IgD-negative memory B cell (primary cell): Measurements from ENCODE around the gene CGREF1. TPM values are rescaled to one million over a fixed set of nuclear protein-coding genes. Genes with fewer than 3 reads are reported as not detected.

ENCODE experiments used
- H3K27ac Mint-ChIP-seq, 3 donors: one replicate each; pipeline ENCODE4 v1.8.0; 2020 to 2022; ENCODE audit warnings: mild to moderate bottlenecking in 3 of 3, mixed read lengths in 3 of 3, moderate library complexity in 1 of 3
- H3K27me3 Mint-ChIP-seq: one replicate; pipeline ENCODE4 v1.8.0; 2021; ENCODE audit warnings: mixed read lengths
- H3K36me3 Mint-ChIP-seq: one replicate; pipeline ENCODE4 v1.8.0; 2020; ENCODE audit warnings: mild to moderate bottlenecking, mixed read lengths
- H3K4me1 Mint-ChIP-seq, 3 donors: one replicate each; pipeline ENCODE4 v1.8.0; 2020 to 2022; ENCODE audit warnings: mixed read lengths in 3 of 3, mild to moderate bottlenecking in 1 of 3
- H3K4me3 Mint-ChIP-seq, 4 donors: one replicate each; pipeline ENCODE4 v1.8.0; 2020 to 2022; ENCODE audit warnings: mild to moderate bottlenecking in 4 of 4, mixed read lengths in 4 of 4, moderate library complexity in 3 of 4
- H3K9me3 Mint-ChIP-seq, 3 donors: one replicate each; pipeline ENCODE4 v1.8.0; 2020 to 2021; ENCODE audit warnings: mixed read lengths in 3 of 3, mild to moderate bottlenecking in 1 of 3
- polyA plus RNA-seq: library from polyadenylated mRNA; unstranded; fragments of 300-500 nt; fragmentation: Illumina TruSeq; gene quantifications from one replicate; pipeline ENCODE4 v1.2.3, GENCODE V29; 2021

The CGREF1 gene
- polyA plus RNA-seq, 1 donor from 2014 or later, result not detected

DNA sequence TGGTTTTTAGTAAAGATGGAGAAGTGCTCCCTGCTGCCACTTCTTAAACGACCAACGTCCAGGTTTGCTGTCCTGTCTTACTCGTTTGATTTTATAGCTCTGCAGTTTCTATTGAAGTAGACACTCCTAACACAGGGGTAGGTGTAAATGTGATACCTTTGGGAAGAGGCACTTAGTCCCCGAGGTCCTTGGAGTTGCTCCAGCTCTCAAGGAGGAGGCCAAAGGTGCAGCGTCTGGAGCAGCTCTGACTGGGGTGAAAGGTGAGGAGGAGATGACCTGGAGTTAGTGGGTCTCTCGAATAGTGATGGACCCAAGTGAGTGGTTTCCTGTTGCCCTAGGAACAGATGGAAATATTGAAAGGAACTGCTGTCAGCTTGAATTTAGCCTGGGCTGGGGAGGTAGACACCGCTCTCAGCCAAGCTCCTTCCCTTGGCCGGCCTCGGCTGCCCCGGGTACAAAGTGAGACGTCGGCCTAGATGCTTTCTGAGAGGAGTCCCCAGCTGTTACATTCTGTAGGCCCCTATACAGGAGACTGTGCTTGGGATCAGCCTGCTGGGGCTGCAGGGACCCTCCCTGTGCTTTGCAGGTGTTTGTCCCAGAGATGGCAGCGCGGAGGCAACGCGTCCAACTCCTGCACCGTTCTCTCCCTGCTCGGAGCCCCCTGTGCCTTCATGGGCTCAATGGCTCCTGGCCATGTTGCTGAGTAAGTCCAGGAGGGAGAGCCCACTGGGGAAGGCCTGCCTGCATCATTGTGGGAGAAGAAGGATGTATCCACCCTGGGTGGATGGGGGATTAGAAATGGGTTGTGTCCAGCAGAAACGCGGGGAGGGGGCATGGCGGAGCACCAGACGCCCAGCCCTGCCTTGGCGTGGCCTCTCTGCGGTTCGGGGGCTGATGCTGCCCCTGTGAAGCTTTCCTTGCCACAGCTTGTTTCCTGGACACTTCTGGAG, 26.9 kb downstream of the CGREF1 start:
- peak overlapping the region in 1 of 4 donors; percentile 63 for H3K4me3 Mint-ChIP-seq
- peak overlapping the region in 1 of 3 donors; percentile 31 for H3K27ac Mint-ChIP-seq
- H3K9me3 Mint-ChIP-seq, result no peaks in the 10 kb centered on the region
- H3K27me3 Mint-ChIP-seq, result no peaks in the 10 kb centered on the region
- H3K4me1 Mint-ChIP-seq, result peaks cover 4 to 16% (median 8%) of the 10 kb centered on the region in 3 donors
- H3K36me3 Mint-ChIP-seq, result no peaks in the 10 kb centered on the region

DNA sequence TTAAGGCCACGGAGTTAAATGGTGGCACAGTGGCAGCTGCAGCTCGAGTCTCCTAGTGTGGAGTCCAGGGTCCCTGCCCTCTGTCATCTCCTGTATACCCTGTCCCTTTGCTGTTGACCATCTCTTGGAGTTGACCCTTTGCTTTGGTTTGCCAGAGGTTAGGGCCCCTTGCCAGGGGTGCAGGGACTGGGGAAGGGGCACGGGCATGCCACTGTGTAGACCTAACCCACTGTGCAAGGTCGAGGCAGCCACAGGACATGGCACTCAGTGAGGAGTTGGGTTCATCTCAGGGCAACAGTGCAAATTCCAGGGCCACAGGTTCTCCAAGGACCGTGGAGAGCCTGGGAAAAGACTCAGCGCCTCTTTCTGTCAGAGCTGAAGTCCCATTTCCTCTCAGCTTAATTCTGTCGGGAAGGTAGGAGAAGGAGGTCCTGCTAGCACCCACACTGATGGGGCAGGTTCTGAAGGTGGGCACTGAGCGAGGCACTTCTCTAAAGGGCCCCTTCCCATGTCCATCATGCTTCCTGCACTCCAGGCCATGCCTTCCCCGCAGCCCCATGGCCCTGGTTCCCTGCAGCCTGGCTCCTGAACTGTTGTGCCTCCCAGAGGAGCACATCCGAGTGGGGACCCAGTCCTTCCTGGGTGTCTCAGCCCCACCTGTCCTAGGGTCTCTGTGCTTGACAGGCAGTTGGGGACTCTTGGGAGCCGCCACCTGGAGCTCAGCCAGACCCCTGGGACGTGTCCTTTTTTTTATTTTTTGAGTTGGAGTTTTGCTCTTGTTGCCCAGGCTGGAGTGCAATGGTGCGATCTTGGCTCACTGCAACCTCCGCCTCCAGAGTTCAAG, 29.6 kb downstream of the CGREF1 start:
- H3K27ac Mint-ChIP-seq, result no peak overlapping the region
- peaks cover 4 to 8% (median 8%) of the 10 kb centered on the region in 3 donors for H3K4me1 Mint-ChIP-seq
- H3K4me3 Mint-ChIP-seq, result peak overlapping the region in 1 of 4 donors; percentile 82

DNA sequence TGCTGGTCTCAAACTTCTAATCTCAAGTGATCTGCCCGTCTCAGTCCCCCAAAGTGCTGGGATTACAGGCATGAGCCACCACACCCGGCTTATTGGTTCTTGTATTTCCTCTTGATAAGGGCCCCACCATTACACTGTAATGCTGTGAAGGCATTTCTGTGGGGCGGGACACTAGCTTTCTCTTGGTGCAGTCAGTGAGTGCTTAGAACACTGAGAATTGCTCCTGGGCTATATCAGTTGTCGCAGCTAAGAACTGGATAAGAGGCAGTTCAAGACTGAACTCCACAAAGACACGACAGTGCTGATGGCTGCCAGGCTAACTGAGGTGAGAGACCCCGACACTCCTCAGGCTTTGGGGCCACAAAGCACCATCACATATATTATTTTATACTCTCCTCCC, 30.3 kb downstream of the CGREF1 start:
- H3K27me3 Mint-ChIP-seq, result no peaks in the 10 kb centered on the region
- peak overlapping the region in 1 of 3 donors; percentile 53 for H3K27ac Mint-ChIP-seq

More for the DNA sequence above, 29.6 kb downstream of the CGREF1 start:
- H3K9me3 Mint-ChIP-seq, result no peaks in the 10 kb centered on the region
- no peaks in the 10 kb centered on the region for H3K27me3 Mint-ChIP-seq
- H3K36me3 Mint-ChIP-seq, result no peaks in the 10 kb centered on the region

DNA sequence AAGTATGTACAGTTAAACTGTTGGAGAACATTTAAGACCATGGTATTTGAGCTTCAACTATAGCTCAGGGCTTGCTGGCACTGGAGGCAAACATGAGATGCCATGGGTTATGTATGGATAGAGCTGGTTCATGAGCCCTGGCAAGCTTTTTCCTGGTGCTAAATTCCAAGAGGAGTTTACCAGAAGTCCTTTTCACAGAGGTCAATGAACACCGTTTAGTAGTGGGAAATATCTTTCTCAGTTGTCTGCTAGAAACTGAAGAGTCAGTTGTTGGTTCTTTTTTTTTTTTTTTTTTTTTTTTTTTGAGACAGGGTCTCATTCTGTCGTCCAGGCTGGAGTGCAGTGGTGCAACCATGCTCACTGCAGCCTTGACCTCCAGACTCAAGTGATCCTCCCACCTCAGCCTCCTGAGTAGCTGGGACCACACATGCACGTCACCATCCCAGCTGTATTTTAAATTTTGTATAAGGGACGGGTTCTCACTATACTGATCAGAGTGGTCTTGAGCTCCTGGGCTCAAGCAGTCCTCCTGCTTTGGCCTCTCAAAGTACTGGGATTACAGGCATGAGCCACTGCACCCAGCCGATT, 31.0 kb downstream of the CGREF1 start:
- peak overlapping the region; percentile 59 to 89 (median 72) for H3K4me3 Mint-ChIP-seq
- H3K36me3 Mint-ChIP-seq, result no peaks in the 10 kb centered on the region
- H3K27ac Mint-ChIP-seq, result peak overlapping the region in 2 of 3 donors; percentile 46 to 54
- H3K27me3 Mint-ChIP-seq, result no peaks in the 10 kb centered on the region
- H3K4me1 Mint-ChIP-seq, result peaks cover 4 to 8% (median 8%) of the 10 kb centered on the region in 3 donors
- no peaks in the 10 kb centered on the region for H3K9me3 Mint-ChIP-seq

More for the DNA sequence above, 30.3 kb downstream of the CGREF1 start:
- Mint-ChIP-seq H3K4me1 (peaks cover 4 to 8% (median 8%) of the 10 kb centered on the region in 3 donors), H3K4me3 (peak overlapping the region in 2 of 4 donors; percentile 71 to 82), H3K36me3 (no peaks in the 10 kb centered on the region), H3K9me3 (no peaks in the 10 kb centered on the region)

DNA sequence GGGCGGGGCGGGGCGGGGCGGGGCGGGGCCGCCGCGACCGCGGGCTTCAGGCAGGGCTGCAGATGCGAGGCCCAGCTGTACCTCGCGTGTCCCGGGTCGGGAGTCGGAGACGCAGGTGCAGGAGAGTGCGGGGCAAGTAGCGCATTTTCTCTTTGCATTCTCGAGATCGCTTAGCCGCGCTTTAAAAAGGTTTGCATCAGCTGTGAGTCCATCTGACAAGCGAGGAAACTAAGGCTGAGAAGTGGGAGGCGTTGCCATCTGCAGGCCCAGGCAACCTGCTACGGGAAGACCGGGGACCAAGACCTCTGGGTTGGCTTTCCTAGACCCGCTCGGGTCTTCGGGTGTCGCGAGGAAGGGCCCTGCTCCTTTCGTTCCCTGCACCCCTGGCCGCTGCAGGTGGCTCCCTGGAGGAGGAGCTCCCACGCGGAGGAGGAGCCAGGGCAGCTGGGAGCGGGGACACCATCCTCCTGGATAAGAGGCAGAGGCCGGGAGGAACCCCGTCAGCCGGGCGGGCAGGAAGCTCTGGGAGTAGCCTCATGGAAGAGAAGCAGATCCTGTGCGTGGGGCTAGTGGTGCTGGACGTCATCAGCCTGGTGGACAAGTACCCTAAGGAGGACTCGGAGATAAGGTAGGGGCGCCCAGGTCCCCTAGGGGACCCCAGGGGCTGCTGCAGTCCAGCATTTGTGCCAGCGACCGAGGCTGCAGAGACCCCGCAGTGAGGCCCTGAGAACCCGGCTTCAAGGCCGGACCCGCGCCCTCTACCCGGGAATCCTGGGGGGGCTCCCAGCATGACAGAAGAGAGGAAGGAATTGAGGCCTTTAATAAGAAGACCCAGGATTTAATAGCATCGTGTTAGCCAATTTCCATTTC, 32.0 kb downstream of the CGREF1 start, which contains the start of gene KHK:
TSS of gene KHK (plus strand) at position 49 of the 870 bp plus-strand sequence. CDS start at position 537, 488 bp downstream.
- H3K4me1 Mint-ChIP-seq, result peaks cover 4 to 8% (median 8%) of the 10 kb centered on the region in 3 donors
- H3K27ac Mint-ChIP-seq, result peak within 1 kb of the TSS in 2 of 3 donors; percentile 82 to 88
- no peaks in the 10 kb centered on the region for H3K36me3 Mint-ChIP-seq
- peak within 1 kb of the TSS; percentile 85 to 94 (median 88) for H3K4me3 Mint-ChIP-seq
- H3K9me3 Mint-ChIP-seq, result no peaks in the 10 kb centered on the region
- no peaks in the 10 kb centered on the region for H3K27me3 Mint-ChIP-seq

DNA sequence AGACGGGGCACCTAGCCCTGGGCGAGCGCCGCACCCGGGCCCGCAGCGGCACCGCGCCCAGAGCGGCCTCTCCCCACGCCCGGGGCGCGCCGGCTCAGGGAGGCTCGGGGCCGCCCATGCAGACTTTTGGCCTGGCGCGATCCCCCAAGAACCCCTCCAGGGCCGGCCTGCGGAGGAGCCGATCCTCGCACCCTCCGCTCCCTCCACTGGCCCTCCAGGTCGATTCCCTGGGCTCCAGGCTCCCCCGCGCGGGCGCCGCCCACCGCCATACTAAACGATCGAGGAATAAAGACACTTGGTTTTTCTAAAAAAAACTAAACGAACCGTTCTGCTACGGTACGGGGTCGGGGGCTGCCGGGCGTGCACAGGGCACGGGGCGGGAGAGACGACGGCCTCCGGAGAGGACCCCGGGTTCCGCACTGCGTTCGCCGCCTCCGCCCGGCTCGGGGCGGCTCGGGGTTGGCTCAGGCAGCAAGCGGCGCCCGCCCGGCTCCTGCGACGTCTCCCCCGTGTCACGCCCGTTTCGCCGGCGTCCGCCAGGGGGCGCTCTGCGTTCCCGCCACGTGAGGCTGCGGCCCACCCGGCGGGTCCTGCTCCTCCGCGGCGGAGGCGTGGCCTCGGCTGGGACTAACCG, 32.7 kb downstream of the CGREF1 start:
- H3K4me1 Mint-ChIP-seq, result peaks cover 7 to 13% (median 13%) of the 10 kb centered on the region in 3 donors
- H3K27ac Mint-ChIP-seq, result peak overlapping the region in 2 of 3 donors; percentile 82 to 88
- H3K36me3 Mint-ChIP-seq, result no peaks in the 10 kb centered on the region
- H3K9me3 Mint-ChIP-seq, result no peaks in the 10 kb centered on the region
- no peaks in the 10 kb centered on the region for H3K27me3 Mint-ChIP-seq
- peak overlapping the region; percentile 85 to 94 (median 88) for H3K4me3 Mint-ChIP-seq

DNA sequence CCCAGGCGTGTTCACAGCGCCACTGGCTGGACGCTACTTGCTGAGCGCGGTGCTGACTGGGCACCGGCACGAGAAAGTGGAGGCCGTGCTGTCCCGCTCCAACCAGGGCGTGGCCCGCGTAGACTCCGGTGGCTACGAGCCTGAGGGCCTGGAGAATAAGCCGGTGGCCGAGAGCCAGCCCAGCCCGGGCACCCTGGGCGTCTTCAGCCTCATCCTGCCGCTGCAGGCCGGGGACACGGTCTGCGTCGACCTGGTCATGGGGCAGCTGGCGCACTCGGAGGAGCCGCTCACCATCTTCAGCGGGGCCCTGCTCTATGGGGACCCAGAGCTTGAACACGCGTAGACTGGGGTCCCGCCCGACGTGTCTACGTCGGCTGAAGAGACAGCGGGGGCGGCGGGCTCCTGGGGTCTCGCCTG, 33.2 kb downstream of the CGREF1 start:
- H3K27ac Mint-ChIP-seq, result peak overlapping the region in 1 of 3 donors; percentile 82
- H3K36me3 Mint-ChIP-seq, result no peaks in the 10 kb centered on the region

DNA sequence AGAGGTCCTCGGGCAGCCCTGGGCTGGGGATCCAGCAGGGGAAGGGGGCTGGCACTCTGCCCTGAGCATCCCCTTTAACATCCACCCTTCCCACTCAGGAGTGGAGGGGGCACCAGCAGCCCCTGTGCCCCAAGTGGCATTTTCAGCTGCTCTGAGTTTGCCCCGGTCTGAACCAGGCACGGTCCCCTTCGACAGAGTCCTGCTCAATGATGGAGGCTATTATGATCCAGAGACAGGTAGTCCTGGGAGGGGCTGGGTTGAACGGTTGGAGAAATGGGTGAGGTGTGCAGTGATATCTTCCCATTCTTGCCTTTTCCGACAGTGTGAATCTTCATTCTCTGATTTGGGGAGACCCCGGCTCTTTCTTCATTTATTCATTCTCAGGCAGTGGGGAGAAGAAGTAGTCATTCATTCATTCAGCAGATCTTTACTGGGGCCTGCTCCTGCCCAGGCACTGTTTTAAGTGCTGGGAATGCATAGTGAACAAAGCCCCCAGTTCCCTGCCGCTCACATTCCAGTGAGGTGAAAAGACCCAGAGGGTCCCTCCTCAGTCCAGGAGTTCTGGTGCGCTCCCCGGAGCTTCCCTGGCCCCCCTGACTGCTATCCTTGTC, 33.8 kb downstream of the CGREF1 start:
- Mint-ChIP-seq H3K27ac (peak overlapping the region in 1 of 3 donors; percentile 82), H3K36me3 (no peaks in the 10 kb centered on the region), H3K4me3 (peak overlapping the region; percentile 83 to 94 (median 87)), H3K9me3 (no peaks in the 10 kb centered on the region), H3K27me3 (no peaks in the 10 kb centered on the region), H3K4me1 (peaks cover 10 to 18% (median 17%) of the 10 kb centered on the region in 3 donors)

More for the DNA sequence above, 33.2 kb downstream of the CGREF1 start:
- Mint-ChIP-seq H3K9me3 (no peaks in the 10 kb centered on the region), H3K4me1 (peaks cover 10 to 18% (median 17%) of the 10 kb centered on the region in 3 donors), H3K27me3 (no peaks in the 10 kb centered on the region), H3K4me3 (peak overlapping the region; percentile 83 to 94 (median 87))

DNA sequence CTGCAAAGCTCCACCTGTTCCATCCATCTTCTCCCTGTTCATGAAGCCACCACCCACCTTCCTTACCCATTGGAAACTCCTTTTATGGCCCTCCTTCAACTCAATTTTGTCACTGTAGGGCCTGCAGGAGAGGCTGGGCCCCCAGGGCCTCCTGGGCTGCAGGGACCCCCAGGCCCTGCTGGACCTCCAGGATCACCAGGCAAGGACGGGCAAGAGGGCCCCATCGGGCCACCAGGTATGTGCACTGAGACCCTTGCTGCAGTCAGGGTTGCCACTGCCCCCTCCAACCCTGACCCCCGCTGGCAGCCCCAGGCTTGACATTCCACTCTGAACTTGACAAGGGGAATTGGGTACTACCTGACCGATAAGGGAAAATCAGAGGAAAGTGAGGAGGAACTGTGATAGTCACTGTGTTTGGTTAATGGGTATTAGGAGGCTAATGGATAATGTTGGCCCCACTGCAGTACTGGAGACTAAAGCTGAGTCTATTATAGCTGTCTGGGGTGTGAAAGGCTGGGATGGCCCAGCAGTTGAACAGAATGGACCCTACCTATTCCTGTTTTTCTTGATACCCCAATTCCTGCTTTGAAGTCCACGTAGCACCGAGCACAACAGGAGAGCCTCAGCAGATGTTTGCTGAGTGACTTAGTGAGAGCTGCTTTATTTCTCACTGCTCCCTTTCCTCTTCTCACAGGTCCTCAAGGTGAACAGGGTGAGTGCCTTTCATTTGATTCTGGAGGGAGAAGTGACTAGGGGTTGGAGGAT, 34.4 kb downstream of the CGREF1 start:
- Mint-ChIP-seq H3K27ac (peak overlapping the region in 1 of 3 donors; percentile 82), H3K4me3 (peak overlapping the region in 3 of 4 donors; percentile 58 to 89 (median 68)), H3K9me3 (no peaks in the 10 kb centered on the region), H3K36me3 (no peaks in the 10 kb centered on the region), H3K4me1 (peaks cover 10 to 18% (median 17%) of the 10 kb centered on the region in 3 donors), H3K27me3 (no peaks in the 10 kb centered on the region)

DNA sequence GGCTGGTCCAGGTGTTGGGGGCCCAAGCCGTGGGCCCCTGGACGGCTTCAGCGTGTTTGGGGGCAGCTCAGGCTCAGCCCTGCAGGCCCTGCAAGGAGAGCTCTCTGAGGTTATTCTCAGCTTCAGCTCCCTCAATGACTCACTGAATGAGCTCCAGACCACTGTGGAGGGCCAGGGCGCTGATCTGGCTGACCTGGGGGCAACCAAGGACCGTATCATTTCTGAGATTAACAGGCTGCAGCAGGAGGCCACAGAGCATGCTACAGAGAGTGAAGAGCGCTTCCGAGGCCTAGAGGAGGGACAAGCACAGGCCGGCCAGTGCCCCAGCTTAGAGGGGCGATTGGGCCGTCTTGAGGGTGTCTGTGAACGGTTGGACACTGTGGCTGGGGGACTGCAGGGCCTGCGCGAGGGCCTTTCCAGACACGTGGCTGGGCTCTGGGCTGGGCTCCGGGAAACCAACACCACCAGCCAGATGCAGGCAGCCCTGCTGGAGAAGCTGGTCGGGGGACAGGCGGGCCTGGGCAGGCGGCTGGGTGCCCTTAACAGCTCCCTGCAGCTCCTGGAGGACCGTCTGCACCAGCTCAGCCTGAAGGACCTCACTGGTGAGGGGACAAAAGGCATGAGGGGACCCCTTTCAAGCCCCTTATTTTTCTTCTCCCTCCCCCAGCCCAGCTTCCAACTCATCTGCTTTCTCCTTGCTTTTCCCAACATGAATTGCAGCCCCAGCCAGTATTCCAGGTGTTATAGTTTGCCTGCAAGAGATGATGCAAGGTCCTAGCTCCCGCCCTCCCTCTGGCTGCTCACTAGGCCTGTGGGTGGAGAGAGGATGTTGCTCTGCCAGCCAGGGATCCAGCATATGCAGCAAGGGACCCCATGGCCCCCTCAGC, 35.3 kb downstream of the CGREF1 start:
- Mint-ChIP-seq H3K27me3 (no peaks in the 10 kb centered on the region), H3K4me1 (peaks cover 10 to 18% (median 17%) of the 10 kb centered on the region in 3 donors), H3K4me3 (peak overlapping the region in 2 of 4 donors; percentile 70 to 89), H3K36me3 (no peaks in the 10 kb centered on the region), H3K9me3 (no peaks in the 10 kb centered on the region), H3K27ac (peak overlapping the region in 1 of 3 donors; percentile 39)

DNA sequence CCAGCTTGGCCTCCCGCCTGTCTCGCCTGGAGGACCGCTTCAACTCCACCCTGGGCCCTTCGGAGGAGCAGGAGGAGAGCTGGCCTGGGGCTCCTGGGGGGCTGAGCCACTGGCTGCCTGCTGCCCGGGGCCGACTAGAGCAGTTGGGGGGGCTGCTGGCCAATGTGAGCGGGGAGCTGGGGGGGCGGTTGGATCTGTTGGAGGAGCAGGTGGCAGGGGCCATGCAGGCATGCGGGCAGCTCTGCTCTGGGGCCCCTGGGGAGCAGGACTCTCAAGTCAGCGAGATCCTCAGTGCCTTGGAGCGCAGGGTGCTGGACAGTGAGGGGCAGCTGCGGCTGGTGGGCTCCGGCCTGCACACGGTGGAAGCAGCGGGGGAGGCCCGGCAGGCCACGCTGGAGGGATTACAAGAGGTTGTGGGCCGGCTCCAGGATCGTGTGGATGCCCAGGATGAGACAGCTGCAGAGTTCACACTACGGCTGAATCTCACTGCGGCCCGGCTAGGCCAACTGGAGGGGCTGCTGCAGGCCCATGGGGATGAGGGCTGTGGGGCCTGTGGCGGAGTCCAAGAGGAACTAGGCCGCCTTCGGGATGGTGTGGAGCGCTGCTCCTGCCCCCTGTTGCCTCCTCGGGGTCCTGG, 36.0 kb downstream of the CGREF1 start:
- Mint-ChIP-seq H3K27me3 (no peaks in the 10 kb centered on the region), H3K27ac (peak overlapping the region in 1 of 3 donors; percentile 39), H3K9me3 (no peaks in the 10 kb centered on the region)

More for the DNA sequence above, 36.0 kb downstream of the CGREF1 start:
- Mint-ChIP-seq H3K4me3 (no peak overlapping the region), H3K4me1 (peaks cover 10 to 18% (median 17%) of the 10 kb centered on the region in 3 donors), H3K36me3 (no peaks in the 10 kb centered on the region)
